K562 (cell line): ENCODE measurements around the gene RUNX1. TPM values are rescaled to one million over a fixed set of nuclear protein-coding genes. Genes with fewer than 3 reads are reported as not detected.

Source experiments
- ATAC-seq: fragments of 200-7000 bp; cut with Tn5 transposase; 3 replicates; pipeline ENCODE4 v1.9.1; 2020; ENCODE audit warnings: moderate library complexity
- BruUV-seq: library from RNA; stranded (reverse); fragments of 400-500 nt; replicated peaks from 2 replicates; lab custom pipeline; 2021; lab: Mats Ljungman, UMichigan
- CTCF ChIA-PET: fragments of 300-600 bp; formaldehyde crosslinking; extraction: SDS; loops from one replicate; lab custom pipeline; 2021; ENCODE audit warnings: low intra/inter-chr PET ratio; lab: Yijun Ruan, JAX
- POLR2A ChIA-PET: fragments of 300-600, 350-650 bp; sonication (Branson Sonifier 250); formaldehyde crosslinking; extraction: SDS; loops from one replicate; lab custom pipeline; 2021; ENCODE audit warnings: antibody characterized with exemption, inconsistent platforms; lab: Yijun Ruan, JAX
- DNase-seq, 4 experiments: peaks; one replicate each; pipeline versions ENCODE4 v3.0.0 to v3.0.0-alpha.2; 2011 to 2018; ENCODE audit warnings: low spot score in 3 of 4, mixed read lengths in 3 of 4; ENCODE audit errors: extremely low read depth in 1 of 4
- FAIRE-seq: peaks from 2 replicates; lab custom pipeline; 2011; peaks lifted over from hg19 to GRCh38; lab: Jason Lieb, UNC
- H2AFZ ChIP-seq: 2 replicates; pipeline ENCODE4 v1.6.0; 2011; ENCODE audit warnings: low read depth, low read length, control low read depth, inconsistent platforms
- H3K27ac ChIP-seq: fragments of 200-600 bp; 3 replicates; pipeline ENCODE4 v1.8.0; 2011; ENCODE audit warnings: low read depth, mild to moderate bottlenecking, control low read depth, inconsistent platforms, low read length, moderate library complexity, mixed read lengths; ENCODE audit errors: extremely low read depth
- H3K27me3 ChIP-seq, 2 experiments: fragments of 300-600 bp in 1 of 2; 2 replicates in 1 of 2; 3 replicates in 1 of 2; pipeline versions ENCODE4 v1.6.0 to v1.8.0; 2011; ENCODE audit warnings: inconsistent platforms in 2 of 2, low read length in 2 of 2, mild to moderate bottlenecking in 1 of 2, mixed read lengths in 1 of 2, moderate library complexity in 1 of 2; ENCODE audit not compliant: control insufficient read depth in 2 of 2, insufficient read depth in 2 of 2
- H3K36me3 ChIP-seq: fragments of 300-600 bp; 3 replicates; pipeline ENCODE4 v1.8.0; 2011; ENCODE audit warnings: mild to moderate bottlenecking, low read length, inconsistent platforms; ENCODE audit not compliant: control insufficient read depth, insufficient read depth
- H3K4me1 ChIP-seq, 2 experiments: fragments of 200-600 bp in 1 of 2; replicated peaks in 1 of 2; 2 replicates in 1 of 2; 3 replicates in 1 of 2; pipeline versions ENCODE4 v1.5.1 to v1.8.0; 2011; ENCODE audit warnings: inconsistent platforms in 2 of 2, low read length in 2 of 2, mild to moderate bottlenecking in 1 of 2, mixed read lengths in 1 of 2, moderate library complexity in 1 of 2; ENCODE audit not compliant: control insufficient read depth in 2 of 2, insufficient read depth in 2 of 2
- H3K4me2 ChIP-seq: 2 replicates; pipeline ENCODE4 v1.6.1; 2011; ENCODE audit warnings: low read length, control low read depth, inconsistent platforms, mixed read lengths; ENCODE audit not compliant: insufficient read depth
- H3K4me3 ChIP-seq: fragments of 200-600 bp; sonication (generic), shearing (Covaris generic); 2 replicates; pipeline ENCODE4 v1.5.1; 2016; ENCODE audit warnings: control low read depth, inconsistent platforms
- H3K79me2 ChIP-seq: fragments of 200-600 bp; 3 replicates; pipeline ENCODE4 v1.8.0; 2011; ENCODE audit warnings: low read length, inconsistent platforms; ENCODE audit not compliant: control insufficient read depth, insufficient read depth
- H3K9ac ChIP-seq, 2 experiments: 2 replicates each; pipeline versions ENCODE4 v1.6.0 to v1.6.1; 2011; ENCODE audit warnings: low read depth in 2 of 2, low read length in 2 of 2, control low read depth in 1 of 2, inconsistent platforms in 1 of 2, mild to moderate bottlenecking in 1 of 2, mixed read lengths in 1 of 2; ENCODE audit not compliant: insufficient read depth in 1 of 2
- H3K9me1 ChIP-seq: one replicate; pipeline ENCODE4 v1.6.0; 2011; ENCODE audit warnings: inconsistent platforms, mild to moderate bottlenecking, low read length, moderate library complexity; ENCODE audit not compliant: control insufficient read depth, insufficient read depth
- H3K9me3 ChIP-seq: replicated peaks from 2 replicates; pipeline ENCODE4 v1.5.1; 2011; ENCODE audit warnings: low read depth, low read length, inconsistent platforms; ENCODE audit not compliant: control insufficient read depth, insufficient read depth
- H4K20me1 ChIP-seq: replicated peaks from 2 replicates; pipeline ENCODE4 v1.6.1; 2011; ENCODE audit warnings: low read length, inconsistent platforms, mixed read lengths; ENCODE audit not compliant: control insufficient read depth, insufficient read depth
- CTCF ChIP-seq, 3 experiments: IDR thresholded peaks in 2 of 3; conservative IDR thresholded peaks in 1 of 3; 2 replicates each; pipeline ENCODE4 v1.5.1; 2011 to 2012; ENCODE audit warnings: low read length in 3 of 3, mild to moderate bottlenecking in 3 of 3, control low read depth in 2 of 3, improper control_type of control experiment in 1 of 3, inconsistent platforms in 1 of 3, low read depth in 1 of 3, mixed read lengths in 1 of 3, moderate library complexity in 1 of 3; ENCODE audit not compliant: insufficient read depth in 2 of 3
- RAD21 ChIP-seq, 2 experiments: fragments of 250-450 bp in 1 of 2; fragments of 450-650 bp in 1 of 2; sonication (Bioruptor Pico) in 1 of 2; formaldehyde crosslinking in 1 of 2; IDR thresholded peaks in 1 of 2; conservative IDR thresholded peaks in 1 of 2; 2 replicates each; pipeline versions ENCODE4 v1.4.0 to v1.8.0; 2020 to 2022; ENCODE audit warnings: mild to moderate bottlenecking in 2 of 2, moderate library complexity in 1 of 2
- STAG1 ChIP-seq: sonication (generic); formaldehyde crosslinking; IDR thresholded peaks from 2 replicates; pipeline ENCODE4 v1.5.0; 2020; ENCODE audit warnings: missing genetic modification reagents, borderline replicate concordance
- YY1 ChIP-seq, 3 experiments: IDR thresholded peaks; 2 replicates each; pipeline ENCODE4 v1.6.1; 2011; ENCODE audit warnings: low read length in 2 of 3, mild to moderate bottlenecking in 2 of 3, moderate library complexity in 2 of 3, borderline replicate concordance in 1 of 3, control low read depth in 1 of 3, low read depth in 1 of 3; ENCODE audit not compliant: insufficient read depth in 3 of 3, insufficient replicate concordance in 2 of 3, control insufficient read depth in 1 of 3, insufficient read length in 1 of 3; ENCODE audit errors: extremely low read depth in 1 of 3
- WGBS: fragments of 100-300 bp; shearing (Covaris generic); methylation state at CpG from one replicate; pipeline ENCODE4 v1.1.6; 2016; ENCODE audit warnings: low coverage, mixed read lengths; ENCODE audit not compliant: insufficient coverage; ENCODE audit errors: missing lambda C conversion rate; 5-methylcytosine and 5-hydroxymethylcytosine counted together
- in situ Hi-C: fragments of 300-500 bp; cut with MboI; formaldehyde crosslinking; loops from 4 replicates; pipeline ENCODE4 v1.15.0; 2018; ENCODE audit warnings: inconsistent platforms, mixed read lengths
- intact Hi-C: fragments of 100-400 bp; cut with micrococcal nuclease; formaldehyde crosslinking; loops from 2 replicates; pipeline ENCODE4 v1.14.2; 2022
- polyA plus RNA-seq, 8 experiments: library from polyadenylated mRNA; depleted of rRNA in 4 of 8; stranded (reverse) in 5 of 8; unstranded in 3 of 8; fragments of >200 nt; fragmentation: Nextera tagmentation in 2 of 8; fragmentation: Illumina TruSeq in 1 of 8; extraction: Ambion mirVana in 2 of 8; extraction: Trizol in 1 of 8; gene quantifications; 2 replicates each; pipeline versions ENCODE4 v1.2.1 to v1.2.3, GENCODE V29; 2011 to 2014; ENCODE audit warnings: inconsistent platforms in 1 of 8, missing spikeins in 1 of 8
- total RNA-seq, 7 experiments: library from RNA; depleted of rRNA in 6 of 7; stranded (reverse); fragments of >200 nt in 6 of 7; fragmentation: Illumina TruSeq in 2 of 7; extraction: Trizol in 2 of 7; gene quantifications; 2 replicates each; pipeline versions ENCODE4 v1.2.1 to v1.2.3, GENCODE V29; 2011 to 2021; ENCODE audit warnings: low replicate concordance in 1 of 7
- TF ChIP-seq, protein P1 (sequence below), 2 experiments: fragments of 450-650 bp; formaldehyde crosslinking in 1 of 2; IDR thresholded peaks; 2 replicates each; pipeline versions ENCODE4 v1.4.0 to v1.6.1; 2014 to 2020; ENCODE audit warnings: mild to moderate bottlenecking in 2 of 2, borderline replicate concordance in 1 of 2, low read depth in 1 of 2

Gene RUNX1
- total and polyA plus RNA-seq, 9 of the 15 experiments (the other 6 are each of a cell fraction or from before 2014, with no cell fraction given), result 2.2 to 68.6 (median 17.8) TPM

DNA sequence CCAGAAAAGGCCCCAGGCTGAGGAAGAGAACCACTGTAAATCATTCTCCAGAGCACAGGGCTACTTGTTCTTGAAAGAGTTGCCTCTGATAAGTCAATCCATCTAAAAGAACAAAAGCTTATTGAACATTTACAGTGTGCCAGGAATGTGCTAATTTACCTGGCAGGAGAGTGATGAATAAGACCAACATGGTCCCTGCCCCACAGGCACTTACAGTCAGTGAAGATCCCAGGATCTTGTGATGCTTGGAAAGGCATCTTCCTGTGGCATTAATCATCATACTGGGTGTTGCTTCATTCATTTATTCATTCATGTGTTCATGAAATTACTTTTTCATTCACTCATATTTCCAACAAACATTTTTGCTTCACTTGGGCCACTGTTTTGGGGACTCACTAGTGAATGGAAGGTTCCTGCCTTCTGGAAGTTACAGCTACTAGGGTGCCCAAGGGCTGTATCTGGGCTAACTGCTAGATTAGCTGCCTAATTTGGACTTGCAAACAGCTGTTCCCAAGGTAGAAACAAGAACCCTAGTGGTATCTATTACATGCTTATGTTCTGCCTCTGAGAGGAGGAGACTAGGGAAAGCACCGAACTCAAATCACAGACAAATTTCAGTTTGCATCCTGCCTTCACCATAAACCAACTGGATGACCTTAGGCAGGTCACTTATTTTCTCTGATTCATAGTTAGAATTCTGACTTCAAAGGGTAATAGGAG is 246.8 kb downstream of the RUNX1 start (continued):
- TF ChIP-seq YY1 (IDR thresholded peaks at IDR 0.05; ENCODE audit: borderline replicate concordance in 1 of 3, control insufficient read depth in 1 of 3, extremely low read depth in 1 of 3, insufficient read depth in 3 of 3, insufficient read length in 1 of 3, insufficient replicate concordance in 2 of 3, low read depth in 1 of 3, low read length in 2 of 3), result no peak

- H3K27ac ChIP-seq, result no peak overlapping the region
- peak; percentile 21 to 47 (median 38) for DNase-seq
- H3K27me3 ChIP-seq, result no peaks in the 10 kb centered on the region
- H3K9me3 ChIP-seq, result no peaks in the 10 kb centered on the region
- H4K20me1 ChIP-seq, result no peaks in the 10 kb centered on the region
- in situ Hi-C loops, result no loop called here
- H3K79me2 ChIP-seq, result no peaks in the 10 kb centered on the region
- intact Hi-C loops, result no loop called here
- no peak overlapping the region for H3K9ac ChIP-seq
- CTCF ChIA-PET, result interaction anchor here (0.5 to 0.7 kb wide), 2 partner anchors 123 to 1227 kb away, joined by 3 read pairs; no protein-coding TSS in a partner anchor
- WGBS, result 64% methylated on average over 2 of the region's 2 CpGs
- no peak overlapping the region for H3K4me2 ChIP-seq
- H3K4me1 ChIP-seq, result no peaks in the 10 kb centered on the region
- no peak overlapping the region for H3K4me3 ChIP-seq
- peak; percentile 72 for ATAC-seq
- no peak for FAIRE-seq
- H3K9me1 ChIP-seq, result no peaks in the 10 kb centered on the region
- H3K36me3 ChIP-seq, result peaks cover 66% of the 10 kb centered on the region
- H2AFZ ChIP-seq, result no peak overlapping the region
- POLR2A ChIA-PET, result no interaction called here
- no TSS peak for BruUV-seq
- peak; percentile 39 to 62 (median 58) for TF ChIP-seq CTCF (IDR thresholded peaks at IDR 0.05 in 2 of 3, conservative IDR thresholded peaks at IDR 0.05 in 1 of 3; ENCODE audit: insufficient read depth in 2 of 3, low read depth in 1 of 3, low read length in 3 of 3)
- TF ChIP-seq, protein P1, sequence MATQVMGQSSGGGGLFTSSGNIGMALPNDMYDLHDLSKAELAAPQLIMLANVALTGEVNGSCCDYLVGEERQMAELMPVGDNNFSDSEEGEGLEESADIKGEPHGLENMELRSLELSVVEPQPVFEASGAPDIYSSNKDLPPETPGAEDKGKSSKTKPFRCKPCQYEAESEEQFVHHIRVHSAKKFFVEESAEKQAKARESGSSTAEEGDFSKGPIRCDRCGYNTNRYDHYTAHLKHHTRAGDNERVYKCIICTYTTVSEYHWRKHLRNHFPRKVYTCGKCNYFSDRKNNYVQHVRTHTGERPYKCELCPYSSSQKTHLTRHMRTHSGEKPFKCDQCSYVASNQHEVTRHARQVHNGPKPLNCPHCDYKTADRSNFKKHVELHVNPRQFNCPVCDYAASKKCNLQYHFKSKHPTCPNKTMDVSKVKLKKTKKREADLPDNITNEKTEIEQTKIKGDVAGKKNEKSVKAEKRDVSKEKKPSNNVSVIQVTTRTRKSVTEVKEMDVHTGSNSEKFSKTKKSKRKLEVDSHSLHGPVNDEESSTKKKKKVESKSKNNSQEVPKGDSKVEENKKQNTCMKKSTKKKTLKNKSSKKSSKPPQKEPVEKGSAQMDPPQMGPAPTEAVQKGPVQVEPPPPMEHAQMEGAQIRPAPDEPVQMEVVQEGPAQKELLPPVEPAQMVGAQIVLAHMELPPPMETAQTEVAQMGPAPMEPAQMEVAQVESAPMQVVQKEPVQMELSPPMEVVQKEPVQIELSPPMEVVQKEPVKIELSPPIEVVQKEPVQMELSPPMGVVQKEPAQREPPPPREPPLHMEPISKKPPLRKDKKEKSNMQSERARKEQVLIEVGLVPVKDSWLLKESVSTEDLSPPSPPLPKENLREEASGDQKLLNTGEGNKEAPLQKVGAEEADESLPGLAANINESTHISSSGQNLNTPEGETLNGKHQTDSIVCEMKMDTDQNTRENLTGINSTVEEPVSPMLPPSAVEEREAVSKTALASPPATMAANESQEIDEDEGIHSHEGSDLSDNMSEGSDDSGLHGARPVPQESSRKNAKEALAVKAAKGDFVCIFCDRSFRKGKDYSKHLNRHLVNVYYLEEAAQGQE (IDR thresholded peaks at IDR 0.05; ENCODE audit: borderline replicate concordance), result peak; percentile 39; the same call in 1 of the 2 replicates
- TF ChIP-seq, protein P1 (CRISPR knock-in tag; IDR thresholded peaks at IDR 0.05; ENCODE audit: low read depth), result no peak
- peak; percentile 32 to 59; a peak in 3 of 4 replicates for TF ChIP-seq RAD21 (CRISPR knock-in tag; conservative IDR thresholded peaks at IDR 0.05 in 1 of 2, IDR thresholded peaks at IDR 0.05 in 1 of 2)
- peak; percentile 30; the same call in 1 of the 2 replicates for TF ChIP-seq STAG1 (CRISPR knock-in tag)
These were observed 247.5 kb downstream of the RUNX1 start for GRCh38 chr21:34801519-34802132.
